ENCODE results near the gene ABCA13.

DNA sequence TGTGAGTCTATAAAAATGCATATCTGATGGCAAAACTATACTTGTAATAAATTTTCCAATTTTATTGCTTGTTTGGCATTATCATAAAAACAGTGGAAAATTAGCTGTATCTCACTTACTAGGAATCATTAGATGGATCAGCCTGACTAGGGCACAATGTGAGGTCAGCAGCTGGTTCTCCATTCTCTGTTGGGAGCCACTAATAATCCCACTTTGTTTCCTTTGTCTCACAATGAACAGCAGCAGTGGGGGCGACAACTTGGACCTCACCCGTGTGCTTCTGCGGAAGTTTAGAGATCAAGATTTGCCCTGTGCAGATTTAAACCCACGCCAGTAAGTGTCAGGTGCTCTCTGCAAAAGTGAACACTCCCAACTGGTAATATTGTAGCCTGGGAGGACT is 295.5 kb downstream of the ABCA13 start:
- TF ChIP-seq SIN3A (IDR thresholded peaks at IDR 0.05; ENCODE audit: borderline replicate concordance, insufficient read depth, low read length) = no peak
- TF ChIP-seq, protein P1, sequence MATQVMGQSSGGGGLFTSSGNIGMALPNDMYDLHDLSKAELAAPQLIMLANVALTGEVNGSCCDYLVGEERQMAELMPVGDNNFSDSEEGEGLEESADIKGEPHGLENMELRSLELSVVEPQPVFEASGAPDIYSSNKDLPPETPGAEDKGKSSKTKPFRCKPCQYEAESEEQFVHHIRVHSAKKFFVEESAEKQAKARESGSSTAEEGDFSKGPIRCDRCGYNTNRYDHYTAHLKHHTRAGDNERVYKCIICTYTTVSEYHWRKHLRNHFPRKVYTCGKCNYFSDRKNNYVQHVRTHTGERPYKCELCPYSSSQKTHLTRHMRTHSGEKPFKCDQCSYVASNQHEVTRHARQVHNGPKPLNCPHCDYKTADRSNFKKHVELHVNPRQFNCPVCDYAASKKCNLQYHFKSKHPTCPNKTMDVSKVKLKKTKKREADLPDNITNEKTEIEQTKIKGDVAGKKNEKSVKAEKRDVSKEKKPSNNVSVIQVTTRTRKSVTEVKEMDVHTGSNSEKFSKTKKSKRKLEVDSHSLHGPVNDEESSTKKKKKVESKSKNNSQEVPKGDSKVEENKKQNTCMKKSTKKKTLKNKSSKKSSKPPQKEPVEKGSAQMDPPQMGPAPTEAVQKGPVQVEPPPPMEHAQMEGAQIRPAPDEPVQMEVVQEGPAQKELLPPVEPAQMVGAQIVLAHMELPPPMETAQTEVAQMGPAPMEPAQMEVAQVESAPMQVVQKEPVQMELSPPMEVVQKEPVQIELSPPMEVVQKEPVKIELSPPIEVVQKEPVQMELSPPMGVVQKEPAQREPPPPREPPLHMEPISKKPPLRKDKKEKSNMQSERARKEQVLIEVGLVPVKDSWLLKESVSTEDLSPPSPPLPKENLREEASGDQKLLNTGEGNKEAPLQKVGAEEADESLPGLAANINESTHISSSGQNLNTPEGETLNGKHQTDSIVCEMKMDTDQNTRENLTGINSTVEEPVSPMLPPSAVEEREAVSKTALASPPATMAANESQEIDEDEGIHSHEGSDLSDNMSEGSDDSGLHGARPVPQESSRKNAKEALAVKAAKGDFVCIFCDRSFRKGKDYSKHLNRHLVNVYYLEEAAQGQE (IDR thresholded peaks at IDR 0.05; ENCODE audit: insufficient read depth in 1 of 2, low read depth in 2 of 2, low read length in 2 of 2) = no peak
- TF ChIP-seq TAF1 (IDR thresholded peaks at IDR 0.05; ENCODE audit: borderline replicate concordance, insufficient read depth, low read length) = no peak
